Endodermal cell (in vitro differentiated cells): ENCODE data around the gene UPK1B. TPM values are rescaled to one million over a fixed set of nuclear protein-coding genes. Genes with fewer than 3 reads are reported as not detected.
A peak's percentile ranks its signal among the peaks of the same experiment; 100 is the strongest.

Experiments used
- DNase-seq: peaks from one replicate; pipeline ENCODE4 v3.0.0-alpha.2; 2017
- H3K27ac ChIP-seq: 2 replicates; pipeline ENCODE4 v1.5.1; 2013; ENCODE audit warnings: mild to moderate bottlenecking, low read depth, low read length, moderate library complexity
- H3K27me3 ChIP-seq: 2 replicates; pipeline ENCODE4 v1.6.1; 2013; ENCODE audit warnings: mild to moderate bottlenecking, low read length, moderate library complexity; ENCODE audit not compliant: insufficient read depth, control insufficient read depth, poor library complexity, severe bottlenecking
- H3K36me3 ChIP-seq: 2 replicates; pipeline ENCODE4 v1.7.0; 2013; ENCODE audit warnings: mild to moderate bottlenecking, low read length, moderate library complexity; ENCODE audit not compliant: control insufficient read depth, insufficient read depth
- H3K4me1 ChIP-seq: one replicate; pipeline ENCODE4 v1.7.0; 2013; ENCODE audit warnings: low read length; ENCODE audit not compliant: control insufficient read depth, insufficient read depth
- H3K4me3 ChIP-seq: 2 replicates; pipeline ENCODE4 v1.5.1; 2013; ENCODE audit warnings: mild to moderate bottlenecking, low read length, moderate library complexity
- H3K9ac ChIP-seq: 2 replicates; pipeline ENCODE4 v1.6.1; 2013; ENCODE audit warnings: mild to moderate bottlenecking, low read length, moderate library complexity; ENCODE audit not compliant: poor library complexity, severe bottlenecking; ENCODE audit errors: extremely low read depth
- H3K9me3 ChIP-seq: 2 replicates; pipeline ENCODE4 v1.6.1; 2013; ENCODE audit warnings: mild to moderate bottlenecking, low read length, moderate library complexity; ENCODE audit not compliant: control insufficient read depth
- H3K27ac Mint-ChIP-seq: 2 replicates; pipeline ENCODE4 v1.8.0; 2020; ENCODE audit warnings: mixed read lengths
- H3K27me3 Mint-ChIP-seq: 2 replicates; pipeline ENCODE4 v1.8.0; 2021; ENCODE audit warnings: mild to moderate bottlenecking, mixed read lengths; ENCODE audit not compliant: insufficient read depth
- H3K36me3 Mint-ChIP-seq: 2 replicates; pipeline ENCODE4 v1.8.0; 2020; ENCODE audit warnings: low read depth, mixed read lengths
- H3K4me1 Mint-ChIP-seq: 2 replicates; pipeline ENCODE4 v1.8.0; 2020; ENCODE audit warnings: mixed read lengths
- H3K4me3 Mint-ChIP-seq: 2 replicates; pipeline ENCODE4 v1.8.0; 2020; ENCODE audit warnings: mild to moderate bottlenecking, moderate library complexity, mixed read lengths
- H3K9me3 Mint-ChIP-seq: 2 replicates; pipeline ENCODE4 v1.8.0; 2020; ENCODE audit warnings: mild to moderate bottlenecking, mixed read lengths
- WGBS, 2 experiments: methylation state at CpG; one replicate each; pipeline versions ENCODE4 v1.1.5 to v1.1.7; 2013; ENCODE audit warnings: missing lambda C conversion rate in 2 of 2, mixed read lengths in 1 of 2; ENCODE audit not compliant: insufficient coverage in 1 of 2, insufficient read length in 1 of 2; 5-methylcytosine and 5-hydroxymethylcytosine counted together
- total RNA-seq, 2 donors: library from RNA; stranded (reverse); fragmentation: NEBNext Ultra II Directional in 1 of 2; extraction: Animal tissue kit (Norgen Biotek cat#: 25700) in 1 of 2; gene quantifications; 2 replicates in 1 of 2; 3 replicates in 1 of 2; pipeline ENCODE4 v1.2.1, GENCODE V29; 2021
- TF ChIP-seq, protein P1 (sequence below): fragments of 200-600 bp; sonication (generic); conservative IDR thresholded peaks from 2 replicates; pipeline ENCODE4 v1.5.0; 2021; ENCODE audit warnings: antibody characterized with exemption, mild to moderate bottlenecking

Gene UPK1B
- total RNA-seq, 2 donors from 2014 or later: 4.9 to 11.3 TPM

DNA sequence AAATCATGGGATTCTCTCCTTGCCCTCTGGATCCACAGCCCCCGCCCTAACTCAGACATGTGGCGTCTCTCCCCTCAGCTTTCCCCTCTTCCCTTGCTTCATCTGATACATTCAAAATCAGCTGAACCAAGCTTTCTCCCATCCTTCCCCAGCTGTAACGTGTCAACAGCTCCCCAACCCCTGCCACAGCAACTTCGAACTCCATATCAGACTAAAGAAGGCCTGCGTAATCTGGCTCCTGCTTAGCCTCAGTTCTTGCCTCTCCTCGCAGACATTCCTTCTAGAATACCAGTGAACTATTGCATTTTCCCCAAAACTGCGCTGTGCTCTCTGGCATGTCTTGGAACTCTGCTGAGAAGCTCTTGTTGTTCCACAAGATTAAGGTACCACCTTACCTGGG lies 49.0 kb downstream of the UPK1B start:
- no peak overlapping the region for H3K9ac ChIP-seq
- H3K4me3 Mint-ChIP-seq: no peak overlapping the region
- WGBS, 2 experiments: 93 to 97% methylated on average over 7 of the region's 7 CpGs

DNA sequence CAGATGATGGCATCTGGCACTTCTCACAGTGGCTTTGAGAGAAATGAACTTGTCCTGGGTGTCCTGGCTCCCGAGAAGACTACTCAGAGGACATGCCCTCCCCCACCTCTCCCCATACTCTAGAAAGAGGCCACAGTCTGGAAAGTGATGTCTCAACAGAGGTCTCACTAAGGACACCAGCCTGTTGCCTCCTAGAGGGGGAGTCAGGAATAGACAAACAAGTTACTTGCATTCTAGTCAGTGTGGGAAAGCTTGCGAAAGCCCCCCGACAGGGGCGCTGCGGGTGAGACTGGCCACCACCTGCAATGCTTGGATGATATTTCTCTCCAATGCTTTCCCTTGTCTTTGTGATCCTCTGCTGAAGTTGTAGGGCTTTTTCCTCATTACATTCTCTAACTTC lies 50.1 kb downstream of the UPK1B start:
- WGBS, 2 experiments: 91 to 97% methylated on average over 4 to 5 of the region's 5 CpGs
- no peak overlapping the region for H3K9ac ChIP-seq
- no peak overlapping the region for H3K27ac ChIP-seq
- no peaks in the 10 kb centered on the region for H3K27me3 ChIP-seq
- H3K4me1 ChIP-seq: peaks cover 6% of the 10 kb centered on the region
- Mint-ChIP-seq H3K36me3 (peaks cover 84% of the 10 kb centered on the region), H3K9me3 (no peaks in the 10 kb centered on the region), H3K27me3 (no peaks in the 10 kb centered on the region), H3K27ac (no peak overlapping the region), H3K4me1 (peaks cover 20% of the 10 kb centered on the region), H3K4me3 (no peak overlapping the region)
- peaks cover 97% of the 10 kb centered on the region for H3K36me3 ChIP-seq
- no peaks in the 10 kb centered on the region for H3K9me3 ChIP-seq
- no peak overlapping the region for H3K4me3 ChIP-seq
- DNase-seq: no peak
- TF ChIP-seq, protein P1, sequence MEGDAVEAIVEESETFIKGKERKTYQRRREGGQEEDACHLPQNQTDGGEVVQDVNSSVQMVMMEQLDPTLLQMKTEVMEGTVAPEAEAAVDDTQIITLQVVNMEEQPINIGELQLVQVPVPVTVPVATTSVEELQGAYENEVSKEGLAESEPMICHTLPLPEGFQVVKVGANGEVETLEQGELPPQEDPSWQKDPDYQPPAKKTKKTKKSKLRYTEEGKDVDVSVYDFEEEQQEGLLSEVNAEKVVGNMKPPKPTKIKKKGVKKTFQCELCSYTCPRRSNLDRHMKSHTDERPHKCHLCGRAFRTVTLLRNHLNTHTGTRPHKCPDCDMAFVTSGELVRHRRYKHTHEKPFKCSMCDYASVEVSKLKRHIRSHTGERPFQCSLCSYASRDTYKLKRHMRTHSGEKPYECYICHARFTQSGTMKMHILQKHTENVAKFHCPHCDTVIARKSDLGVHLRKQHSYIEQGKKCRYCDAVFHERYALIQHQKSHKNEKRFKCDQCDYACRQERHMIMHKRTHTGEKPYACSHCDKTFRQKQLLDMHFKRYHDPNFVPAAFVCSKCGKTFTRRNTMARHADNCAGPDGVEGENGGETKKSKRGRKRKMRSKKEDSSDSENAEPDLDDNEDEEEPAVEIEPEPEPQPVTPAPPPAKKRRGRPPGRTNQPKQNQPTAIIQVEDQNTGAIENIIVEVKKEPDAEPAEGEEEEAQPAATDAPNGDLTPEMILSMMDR: peak; percentile 55

More for the DNA sequence above, 49.0 kb downstream of the UPK1B start:
- Histone ChIP-seq H3K9me3 (no peaks in the 10 kb centered on the region), H3K36me3 (peaks cover 95% of the 10 kb centered on the region), H3K27ac (no peak overlapping the region), H3K27me3 (no peaks in the 10 kb centered on the region), H3K4me1 (peaks cover 6% of the 10 kb centered on the region), H3K4me3 (no peak overlapping the region)
- TF ChIP-seq, protein P1: no peak
- Mint-ChIP-seq H3K36me3 (peaks cover 80% of the 10 kb centered on the region), H3K4me1 (peaks cover 15% of the 10 kb centered on the region), H3K9me3 (no peaks in the 10 kb centered on the region), H3K27ac (peak overlapping the region; percentile 57), H3K27me3 (no peaks in the 10 kb centered on the region)
- DNase-seq: no peak

DNA sequence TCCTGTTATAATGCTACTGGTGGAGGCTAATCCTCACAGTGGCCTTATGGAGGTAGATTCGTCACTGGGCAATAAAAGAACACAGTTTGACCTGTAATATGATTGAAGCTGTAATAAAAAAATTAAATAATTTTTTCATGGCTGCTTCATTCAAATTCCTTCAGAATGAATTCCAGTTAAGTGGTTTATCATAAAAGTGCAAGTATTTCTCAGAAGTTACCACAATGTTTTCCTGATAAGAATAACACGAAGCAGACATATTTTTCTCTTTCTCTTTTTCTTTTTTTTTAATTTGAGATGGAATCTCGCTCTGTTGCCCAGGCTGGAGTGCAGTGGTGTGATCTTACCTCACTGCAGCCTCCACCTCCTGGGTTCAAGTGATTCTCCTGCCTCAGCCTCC lies 51.7 kb downstream of the UPK1B start:
- H3K36me3 ChIP-seq: peaks cover 97% of the 10 kb centered on the region
- 92 to 100% methylated on average over 1 to 3 of the region's 3 CpGs for WGBS, 2 experiments
- no peaks in the 10 kb centered on the region for H3K27me3 Mint-ChIP-seq
- TF ChIP-seq, protein P1: no peak
- H3K4me3 ChIP-seq: no peak overlapping the region
- peaks cover 87% of the 10 kb centered on the region for H3K36me3 Mint-ChIP-seq
- no peak overlapping the region for H3K27ac Mint-ChIP-seq
- H3K9me3 ChIP-seq: no peaks in the 10 kb centered on the region
- no peak overlapping the region for H3K4me3 Mint-ChIP-seq
- no peaks in the 10 kb centered on the region for H3K9me3 Mint-ChIP-seq
- peaks cover 6% of the 10 kb centered on the region for H3K4me1 ChIP-seq
- DNase-seq: no peak
- H3K9ac ChIP-seq: no peak overlapping the region
- no peak overlapping the region for H3K27ac ChIP-seq
- no peaks in the 10 kb centered on the region for H3K27me3 ChIP-seq
- peaks cover 23% of the 10 kb centered on the region for H3K4me1 Mint-ChIP-seq
